Uterus (tissue), 4 donors: ENCODE data around the gene KLHL15. TPM values are rescaled to one million over a fixed set of nuclear protein-coding genes. Genes with fewer than 3 reads are reported as not detected.

Experiments used
- DNase-seq, 2 donors: peaks; one replicate each; pipeline ENCODE4 v3.0.0-alpha.2; 2019 to 2020
- H3K27ac ChIP-seq, 2 donors: fragments of 200-600 bp; sonication (generic); 1 replicate in 1 of 2; 2 replicates in 1 of 2; pipeline ENCODE4 v1.5.1; 2016 to 2018
- H3K27me3 ChIP-seq, 2 donors: fragments of 200-600 bp; sonication (generic); one replicate each; pipeline ENCODE4 v1.5.1; 2018 to 2019; ENCODE audit warnings: control low read depth in 1 of 2
- H3K36me3 ChIP-seq, 2 donors: fragments of 200-600 bp; sonication (generic); one replicate each; pipeline ENCODE4 v1.5.1; 2019; ENCODE audit warnings: control low read depth in 1 of 2
- H3K4me1 ChIP-seq, 2 donors: fragments of 200-600 bp; sonication (generic); one replicate each; pipeline ENCODE4 v1.5.1; 2018 to 2019; ENCODE audit warnings: control low read depth in 1 of 2
- H3K4me3 ChIP-seq, 2 donors: fragments of 200-600 bp; sonication (generic); 1 replicate in 1 of 2; 2 replicates in 1 of 2; pipeline ENCODE4 v1.5.1; 2018 to 2019; ENCODE audit warnings: mild to moderate bottlenecking in 1 of 2
- H3K9me3 ChIP-seq, 2 donors: fragments of 200-600 bp; sonication (generic); one replicate each; pipeline ENCODE4 v1.5.1; 2019; ENCODE audit warnings: control low read depth in 1 of 2
- CTCF ChIP-seq, 4 experiments: fragments of 200-600 bp in 2 of 4; fragments of 450-650 bp in 2 of 4; sonication (generic) in 2 of 4; IDR thresholded peaks; one replicate each; pipeline ENCODE4 v1.5.1; 2016 to 2019; ENCODE audit warnings: antibody characterized with exemption in 4 of 4, mild to moderate bottlenecking in 2 of 4, moderate library complexity in 1 of 4
- POLR2A ChIP-seq, 2 donors: fragments of 450-650 bp; IDR thresholded peaks; one replicate each; pipeline ENCODE4 v1.6.1; 2016; ENCODE audit warnings: antibody characterized with exemption in 2 of 2, mild to moderate bottlenecking in 1 of 2, moderate library complexity in 1 of 2
- intact Hi-C: fragments of 100-400 bp; cut with DNase I; formaldehyde crosslinking; loops from one replicate; pipeline ENCODE4 v1.15.1; 2023; ENCODE audit warnings: low total_unique reads
- total RNA-seq, 4 donors: library from RNA; depleted of rRNA in 3 of 4; stranded (reverse); fragments of >200 nt in 3 of 4; gene quantifications; one replicate each; pipeline versions ENCODE4 v1.1.0 to v1.2.4, GENCODE V29; 2014 to 2023
- donor health status: DM: yes; HTN: yes; CAD: no.

Gene KLHL15
- total RNA-seq, 4 donors from 2014 or later, result 8.7 to 47.1 (median 17.7) TPM

- Histone ChIP-seq H3K4me3 (no peak overlapping the region), H3K27ac (no peak overlapping the region), H3K27me3 (no peaks in the 10 kb centered on the region), H3K9me3 (no peaks in the 10 kb centered on the region), H3K36me3 (no peaks in the 10 kb centered on the region), H3K4me1 (no peaks in the 10 kb centered on the region)
- intact Hi-C loops, result no loop called here
- TF ChIP-seq POLR2A (IDR thresholded peaks at IDR 0.05) (no peak), CTCF (IDR thresholded peaks at IDR 0.05) (no peak)
- no peak for DNase-seq
Measured at GRCh38 chrX:24002792-24003191, 24.2 kb downstream of the KLHL15 start.

GRCh38 chrX:24002167-24002566, 24.8 kb downstream of the KLHL15 start:
- intact Hi-C loops, result no loop called here
- no peak for TF ChIP-seq CTCF (IDR thresholded peaks at IDR 0.05)
- no peak for TF ChIP-seq POLR2A (IDR thresholded peaks at IDR 0.05)

GRCh38 chrX:23999671-24000070, 27.3 kb downstream of the KLHL15 start:
- Histone ChIP-seq H3K36me3 (no peaks in the 10 kb centered on the region), H3K27me3 (no peaks in the 10 kb centered on the region), H3K4me3 (no peak overlapping the region), H3K9me3 (no peaks in the 10 kb centered on the region), H3K27ac (no peak overlapping the region), H3K4me1 (no peaks in the 10 kb centered on the region)
- TF ChIP-seq CTCF (IDR thresholded peaks at IDR 0.05) (no peak), POLR2A (IDR thresholded peaks at IDR 0.05) (no peak)
- DNase-seq, result no peak
- intact Hi-C loops, result no loop called here

More at GRCh38 chrX:24002167-24002566, 24.8 kb downstream of the KLHL15 start:
- H3K4me3 ChIP-seq, result no peak overlapping the region
- DNase-seq, result no peak
- H3K9me3 ChIP-seq, result no peaks in the 10 kb centered on the region
- no peaks in the 10 kb centered on the region for H3K36me3 ChIP-seq
- no peaks in the 10 kb centered on the region for H3K4me1 ChIP-seq
- no peak overlapping the region for H3K27ac ChIP-seq
- H3K27me3 ChIP-seq, result no peaks in the 10 kb centered on the region

GRCh38 chrX:23993012-23993633, 33.9 kb downstream of the KLHL15 start:
- Histone ChIP-seq H3K4me1 (no peaks in the 10 kb centered on the region), H3K27ac (no peak overlapping the region), H3K4me3 (no peak overlapping the region), H3K9me3 (no peaks in the 10 kb centered on the region), H3K36me3 (no peaks in the 10 kb centered on the region), H3K27me3 (no peaks in the 10 kb centered on the region)
- TF ChIP-seq CTCF (IDR thresholded peaks at IDR 0.05) (no peak), POLR2A (IDR thresholded peaks at IDR 0.05) (no peak)
- DNase-seq, result no peak
- intact Hi-C loops, result no loop called here

GRCh38 chrX:23992431-23992830, 34.6 kb downstream of the KLHL15 start:
- H3K27me3 ChIP-seq, result no peaks in the 10 kb centered on the region
- TF ChIP-seq CTCF (IDR thresholded peaks at IDR 0.05) (no peak), POLR2A (IDR thresholded peaks at IDR 0.05) (no peak)
- no peak for DNase-seq
- H3K4me3 ChIP-seq, result no peak overlapping the region
- no peak overlapping the region for H3K27ac ChIP-seq
- H3K9me3 ChIP-seq, result no peaks in the 10 kb centered on the region
- intact Hi-C loops, result no loop called here
- no peaks in the 10 kb centered on the region for H3K4me1 ChIP-seq
- no peaks in the 10 kb centered on the region for H3K36me3 ChIP-seq
